ENCODE measurements around the gene PEX5L.

- TF ChIP-seq CTCF (IDR thresholded peaks at IDR 0.05; ENCODE audit: low read depth, low read length) (no peak), MYC (IDR thresholded peaks at IDR 0.05; ENCODE audit: low read depth, low read length) (no peak), POLR2A (IDR thresholded peaks at IDR 0.05; ENCODE audit: extremely low read depth, insufficient read length) (no peak)
Observed at GRCh38 chr3:179942553-179943075, 94.1 kb downstream of the PEX5L start.
